PC-9 (cell line): ENCODE results near the gene GMDS. TPM values are rescaled to one million over a fixed set of nuclear protein-coding genes. Genes with fewer than 3 reads are reported as not detected.
"Not testable (repeated sequence)": the region's sequence is repeated elsewhere in the genome, so short reads cannot be mapped to it uniquely, and the experiment has no call there.

Experiments used
- BruUV-seq: library from RNA; stranded (reverse); fragments of 400-500 nt; replicated peaks from 2 replicates; lab custom pipeline; 2021; lab: Mats Ljungman, UMichigan
- CTCF ChIA-PET: fragments of 300-600 bp; sonication (Branson Sonifier 250); formaldehyde crosslinking; loops from one replicate; lab custom pipeline; 2022; ENCODE audit warnings: antibody characterized with exemption; lab: Charles Lee
- POLR2A ChIA-PET: fragments of 300-600 bp; sonication (Branson Sonifier 250); formaldehyde crosslinking; loops from one replicate; lab custom pipeline; 2022; ENCODE audit warnings: antibody characterized with exemption; ENCODE audit not compliant: unreplicated experiment; lab: Charles Lee
- DNase-seq, 2 experiments: peaks; one replicate each; pipeline versions ENCODE4 v3.0.0 to v3.0.0-alpha.2; 2015 to 2022; ENCODE audit warnings: mixed read lengths in 1 of 2
- H2AFZ ChIP-seq: fragments of 200-600 bp; sonication (generic); 2 replicates; pipeline ENCODE4 v1.8.1; 2017; ENCODE audit warnings: antibody characterized with exemption
- H3F3A ChIP-seq: fragments of 200-600 bp; sonication (generic); 2 replicates; pipeline ENCODE4 v1.8.1; 2017; ENCODE audit warnings: antibody characterized with exemption, mild to moderate bottlenecking, low read depth; ENCODE audit not compliant: insufficient read depth
- H3K27ac ChIP-seq: fragments of 200-600 bp; sonication (generic); 2 replicates; pipeline ENCODE4 v1.6.1; 2016; ENCODE audit warnings: mixed run types
- H3K27me3 ChIP-seq: fragments of 200-600 bp; sonication (generic); 2 replicates; pipeline ENCODE4 v1.6.1; 2016; ENCODE audit warnings: low read depth, mixed run types; ENCODE audit not compliant: insufficient read depth
- H3K36me3 ChIP-seq: fragments of 200-600 bp; sonication (generic); 2 replicates; pipeline ENCODE4 v1.6.1; 2016; ENCODE audit warnings: low read depth, mixed run types
- H3K4me1 ChIP-seq: fragments of 200-600 bp; sonication (generic); replicated peaks from 2 replicates; pipeline ENCODE4 v1.6.1; 2016; ENCODE audit warnings: mixed run types; ENCODE audit not compliant: insufficient read depth
- H3K4me2 ChIP-seq: fragments of 200-600 bp; sonication (generic); 2 replicates; pipeline ENCODE4 v1.6.1; 2017; ENCODE audit warnings: mixed run types
- H3K4me3 ChIP-seq: fragments of 200-600 bp; sonication (generic); 2 replicates; pipeline ENCODE4 v1.6.1; 2016; ENCODE audit warnings: mixed run types
- H3K79me2 ChIP-seq: fragments of 200-600 bp; sonication (generic); 2 replicates; pipeline ENCODE4 v1.6.1; 2017; ENCODE audit warnings: low read depth, mixed run types
- H3K9me2 ChIP-seq: fragments of 200-600 bp; sonication (generic); 2 replicates; pipeline ENCODE4 v1.8.1; 2017; ENCODE audit warnings: mild to moderate bottlenecking; ENCODE audit not compliant: insufficient read depth
- H3K9me3 ChIP-seq: fragments of 200-600 bp; sonication (generic); 2 replicates; pipeline ENCODE4 v1.8.1; 2016; ENCODE audit warnings: low read depth; ENCODE audit not compliant: insufficient read depth
- H4K20me1 ChIP-seq: fragments of 200-600 bp; sonication (generic); 2 replicates; pipeline ENCODE4 v1.8.1; 2017; ENCODE audit not compliant: insufficient read depth
- CTCF ChIP-seq: fragments of 200-600 bp; sonication (generic); conservative IDR thresholded peaks from 2 replicates; pipeline ENCODE4 v1.6.1; 2017; ENCODE audit warnings: mixed run types, antibody characterized with exemption, mild to moderate bottlenecking, moderate library complexity
- EZH2 ChIP-seq: fragments of 200-600 bp; sonication (generic); IDR thresholded peaks from 2 replicates; pipeline ENCODE4 v1.8.0; 2017; ENCODE audit warnings: antibody characterized with exemption, low read depth
- intact Hi-C: fragments of 100-400 bp; cut with micrococcal nuclease; formaldehyde crosslinking; loops from one replicate; pipeline ENCODE4 v1.10.0; 2022; ENCODE audit not compliant: unreplicated experiment
- total RNA-seq: library from RNA; stranded (reverse); gene quantifications from 2 replicates; pipeline ENCODE4 v1.2.3, GENCODE V29; 2021

Gene GMDS
- total RNA-seq, 1 experiment from 2014 or later: 30.1 TPM

DNA sequence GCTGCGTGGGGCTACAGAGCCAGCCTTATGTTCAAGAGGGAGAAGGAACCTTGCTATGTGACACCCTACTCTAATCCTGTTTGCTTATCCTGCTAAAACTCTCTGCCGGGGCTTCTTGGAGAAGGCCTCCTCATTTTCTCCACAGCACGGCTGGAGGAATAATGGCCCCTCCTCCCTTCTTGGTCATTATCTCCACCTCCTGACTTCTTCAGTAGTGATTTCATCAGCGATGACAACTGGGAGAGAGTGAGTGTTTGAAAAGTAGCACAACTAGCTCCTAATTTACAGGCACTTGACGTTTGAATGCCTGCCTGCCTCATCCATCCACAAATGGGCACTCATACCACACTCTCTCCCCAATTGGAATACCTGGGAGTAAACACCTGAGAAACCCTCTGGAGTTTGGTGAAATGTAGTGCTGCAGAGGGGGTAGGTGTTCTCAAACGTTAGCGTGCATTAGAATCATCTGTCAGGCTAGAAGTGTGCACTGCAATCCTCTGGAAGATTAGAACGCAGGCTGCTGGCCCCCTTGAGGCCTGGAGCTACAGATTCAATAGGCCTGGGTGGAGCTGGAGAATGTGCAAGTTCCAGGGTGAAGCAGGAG, 487.2 kb downstream of the GMDS start:
- Histone ChIP-seq H3K27me3 (no peaks in the 10 kb centered on the region), H4K20me1 (no peaks in the 10 kb centered on the region), H3K4me2 (no peak overlapping the region), H3F3A (peaks cover 5% of the 10 kb centered on the region; the same call in 1 of the 2 replicates), H3K4me3 (no peak overlapping the region), H3K79me2 (no peaks in the 10 kb centered on the region), H3K9me2 (no peaks in the 10 kb centered on the region), H3K4me1 (peaks cover 9% of the 10 kb centered on the region), H3K9me3 (no peaks in the 10 kb centered on the region), H3K27ac (no peak overlapping the region), H2AFZ (no peak overlapping the region), H3K36me3 (no peaks in the 10 kb centered on the region; the same call in 1 of the 2 replicates)
- BruUV-seq: no TSS peak
- POLR2A ChIA-PET: interaction anchor here (0.7 kb wide), 1 partner anchor 27 kb away, joined by 6 read pairs; no protein-coding TSS in a partner anchor
- CTCF ChIA-PET: no interaction called here
- no peak for TF ChIP-seq CTCF
- no peak for TF ChIP-seq EZH2
- no peak for DNase-seq
- intact Hi-C loops: no loop called here

GRCh38 chr6:1757131-1757530, 488.3 kb downstream of the GMDS start:
- TF ChIP-seq EZH2 (no peak), CTCF (no peak)
- CTCF ChIA-PET: no interaction called here
- H3K27ac ChIP-seq: no peak overlapping the region
- no peak overlapping the region for H2AFZ ChIP-seq
- H3K4me2 ChIP-seq: no peak overlapping the region
- H3K9me2 ChIP-seq: no peaks in the 10 kb centered on the region
- POLR2A ChIA-PET: no interaction called here
- H3K4me1 ChIP-seq: no peaks in the 10 kb centered on the region
- H4K20me1 ChIP-seq: no peaks in the 10 kb centered on the region
- intact Hi-C loops: no loop called here
- no peaks in the 10 kb centered on the region for H3K9me3 ChIP-seq
- H3K36me3 ChIP-seq: no peaks in the 10 kb centered on the region; the same call in 1 of the 2 replicates
- H3K79me2 ChIP-seq: no peaks in the 10 kb centered on the region
- H3K27me3 ChIP-seq: no peaks in the 10 kb centered on the region
- BruUV-seq: no TSS peak
- H3F3A ChIP-seq: no peaks in the 10 kb centered on the region
- no peak overlapping the region for H3K4me3 ChIP-seq
- DNase-seq: no peak

GRCh38 chr6:1756472-1757129, 488.8 kb downstream of the GMDS start:
- intact Hi-C loops: no loop called here
- Histone ChIP-seq H3K9me2 (no peaks in the 10 kb centered on the region), H3K79me2 (no peaks in the 10 kb centered on the region), H3K27ac (no peak overlapping the region), H3K4me1 (no peaks in the 10 kb centered on the region), H3K27me3 (no peaks in the 10 kb centered on the region), H3K4me3 (no peak overlapping the region), H3K36me3 (no peaks in the 10 kb centered on the region; the same call in 1 of the 2 replicates), H3K9me3 (no peaks in the 10 kb centered on the region), H2AFZ (no peak overlapping the region), H4K20me1 (no peaks in the 10 kb centered on the region), H3K4me2 (no peak overlapping the region), H3F3A (no peaks in the 10 kb centered on the region)
- ChIA-PET POLR2A (no interaction called here), CTCF (no interaction called here)
- no peak for DNase-seq
- no TSS peak for BruUV-seq
- TF ChIP-seq CTCF: no peak
- no peak for TF ChIP-seq EZH2

DNA sequence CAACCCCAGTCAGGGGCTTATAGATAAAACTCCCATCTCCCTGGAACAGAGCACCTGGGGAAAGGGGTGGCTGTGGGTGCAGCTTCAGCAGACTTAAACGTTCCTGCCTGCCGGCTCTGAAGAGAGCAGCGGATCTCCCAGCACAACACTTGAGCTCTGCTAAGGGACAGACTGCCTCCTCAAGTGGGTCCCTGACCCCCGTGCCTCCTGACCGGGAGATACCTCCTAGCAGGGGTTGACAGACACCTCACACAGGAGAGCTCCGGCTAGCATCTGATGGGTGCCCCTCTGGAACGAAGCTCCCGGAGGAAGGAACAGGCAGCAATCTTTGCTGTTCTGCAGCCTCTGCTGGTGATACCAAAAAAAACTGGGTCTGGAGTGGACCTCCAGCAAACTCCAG, 494.3 kb downstream of the GMDS start:
- H3K9me2 ChIP-seq, H3K79me2 ChIP-seq, H3F3A ChIP-seq, H3K27me3 ChIP-seq, H3K27ac ChIP-seq, DNase-seq, intact Hi-C loops, CTCF ChIA-PET, H3K9me3 ChIP-seq, H3K36me3 ChIP-seq, H2AFZ ChIP-seq, H4K20me1 ChIP-seq, POLR2A ChIA-PET, H3K4me1 ChIP-seq, H3K4me2 ChIP-seq, H3K4me3 ChIP-seq, BruUV-seq: not testable (repeated sequence)
